ENCODE data around the gene SNX2.

Gene SNX2

DNA sequence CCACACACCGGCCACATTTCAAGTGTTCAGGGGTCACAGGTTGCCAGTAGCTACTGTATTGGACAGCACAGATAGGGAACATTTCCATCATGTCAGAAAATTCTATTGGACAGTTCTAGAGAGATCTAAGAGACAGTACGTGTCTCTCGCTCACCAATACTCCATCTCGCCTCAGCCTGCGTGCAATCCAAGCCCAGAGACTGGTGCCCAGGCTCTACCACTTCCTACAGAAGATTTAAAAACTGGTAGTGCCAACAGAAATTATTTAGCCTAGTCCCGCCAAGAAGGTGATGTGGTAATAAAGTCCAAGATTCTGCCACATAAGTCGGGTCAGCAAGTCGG, 390 bp upstream of the SNX2 start:
- DNase-seq, result no peak

DNA sequence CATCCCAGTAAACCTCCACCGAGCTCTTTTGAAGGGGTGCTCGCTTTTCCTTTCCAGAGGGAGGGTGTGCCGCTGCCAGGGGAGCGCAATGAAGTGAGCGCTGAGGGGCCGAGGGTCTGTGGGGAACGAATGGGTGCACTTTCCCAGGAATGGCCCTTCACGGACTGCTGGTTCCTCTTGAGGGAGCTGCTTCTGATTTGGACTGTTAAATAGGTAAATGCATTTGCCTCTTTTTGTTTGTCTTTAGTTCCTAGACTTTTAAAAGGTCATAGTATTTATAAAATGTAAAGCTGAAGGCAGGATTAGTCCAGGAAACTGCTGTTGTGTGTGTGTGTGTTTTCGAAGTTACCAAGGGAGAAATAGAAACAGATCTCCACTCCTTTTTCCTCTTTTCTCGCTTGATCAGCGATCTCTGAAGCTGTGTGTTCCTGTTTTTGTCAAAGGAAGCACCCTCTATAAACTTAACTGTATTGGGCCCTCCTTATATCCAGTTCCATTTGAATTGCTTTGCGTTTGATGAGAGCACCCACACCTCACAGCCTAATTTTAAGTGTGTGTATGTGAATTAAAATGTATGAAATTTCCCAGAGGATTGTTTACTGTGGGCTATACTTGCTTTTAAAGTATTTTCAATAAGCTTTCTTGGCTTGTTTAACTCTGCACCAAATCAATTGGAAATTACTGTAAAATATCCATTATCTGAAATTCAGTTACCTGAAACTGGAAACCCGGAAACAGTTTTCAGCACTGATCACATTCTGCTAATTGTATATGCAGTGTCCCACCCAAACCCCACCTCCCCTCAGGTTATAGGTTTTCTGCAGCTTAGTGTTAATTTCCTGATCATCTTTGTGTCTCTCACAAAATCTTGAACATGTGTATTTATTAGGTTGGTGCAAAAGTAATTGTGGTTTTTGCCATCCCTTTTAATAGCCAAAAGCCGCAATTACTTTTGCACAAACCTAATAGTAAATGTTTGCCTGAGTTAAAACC, 966 bp downstream of the SNX2 start:
- peak; percentile 81 for DNase-seq

GRCh38 chr5:122778157-122778556, 3.3 kb downstream of the SNX2 start:
- DNase-seq, result no peak

DNA sequence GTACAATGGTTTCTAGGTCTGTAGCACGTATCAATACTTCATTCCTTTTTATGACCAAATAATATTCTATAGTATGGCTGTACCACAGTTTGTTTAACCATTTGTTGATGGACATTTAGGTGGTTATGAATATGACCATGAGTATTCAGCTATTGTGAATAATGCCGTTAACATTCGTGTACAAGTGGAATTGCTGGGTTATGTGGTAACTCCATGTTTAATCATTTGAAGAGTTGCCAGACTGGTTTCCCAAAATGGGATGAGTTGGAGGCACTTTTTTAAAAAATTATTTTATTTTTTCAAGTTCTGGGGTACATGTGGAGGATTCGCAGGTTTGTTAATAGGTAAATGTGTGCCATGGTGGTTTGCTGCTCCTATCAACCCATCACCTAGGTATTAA, 4.6 kb downstream of the SNX2 start:
- DNase-seq, result no peak

- DNase-seq, result no peak
Measured at GRCh38 chr5:122780296-122780695, 5.4 kb downstream of the SNX2 start.

- no peak for DNase-seq
Measured at GRCh38 chr5:122781465-122781864, 6.6 kb downstream of the SNX2 start.

DNA sequence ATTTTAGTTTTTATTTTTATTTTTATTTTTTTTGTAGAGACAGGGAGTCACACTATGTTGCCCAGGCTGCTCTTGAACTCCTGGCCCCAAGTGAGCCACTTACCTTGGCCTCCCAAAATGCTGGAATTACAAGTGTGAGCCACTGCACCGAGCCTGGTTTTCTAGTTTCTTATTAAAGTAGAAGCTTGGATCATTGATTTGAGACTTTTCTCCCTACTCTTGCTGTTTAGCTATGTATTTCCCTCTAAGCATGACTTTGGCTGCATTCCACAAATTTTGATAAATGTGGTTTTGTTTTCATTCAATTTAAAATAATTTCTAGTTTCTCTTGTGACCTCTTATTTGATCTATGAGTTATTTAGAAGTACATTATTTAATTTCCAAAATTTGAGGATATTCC, 10.4 kb downstream of the SNX2 start:
- no peak for DNase-seq

- no peak for DNase-seq
Measured at GRCh38 chr5:122788371-122788770, 13.5 kb downstream of the SNX2 start.

DNA sequence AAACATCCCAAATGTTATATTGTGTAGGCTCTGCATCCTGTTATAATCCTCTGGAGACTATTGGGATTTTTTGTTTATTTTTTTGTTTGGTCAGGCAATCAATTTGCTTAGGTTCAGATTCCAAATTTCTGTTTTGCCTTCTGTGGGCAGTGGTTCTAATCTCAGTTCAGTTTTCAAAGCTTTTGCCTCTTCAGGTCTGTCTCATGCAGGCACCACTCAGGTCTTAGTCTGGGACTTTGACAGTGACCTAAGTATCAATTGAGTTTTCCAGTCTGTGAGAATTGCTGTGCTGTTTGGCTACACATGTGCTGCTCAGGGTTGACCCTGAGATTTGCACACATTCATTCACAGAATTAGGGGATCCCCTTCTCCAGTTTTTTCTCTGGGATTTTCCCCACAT, 14.1 kb downstream of the SNX2 start:
- no peak for DNase-seq

- DNase-seq, result no peak
Measured at GRCh38 chr5:122789461-122790171, 14.7 kb downstream of the SNX2 start.

- DNase-seq, result no peak
Measured at GRCh38 chr5:122790354-122791103, 15.6 kb downstream of the SNX2 start.

GRCh38 chr5:122805481-122805880, 30.6 kb downstream of the SNX2 start:
- DNase-seq, result no peak

GRCh38 chr5:122810405-122810804, 35.5 kb downstream of the SNX2 start:
- no peak for DNase-seq

DNA sequence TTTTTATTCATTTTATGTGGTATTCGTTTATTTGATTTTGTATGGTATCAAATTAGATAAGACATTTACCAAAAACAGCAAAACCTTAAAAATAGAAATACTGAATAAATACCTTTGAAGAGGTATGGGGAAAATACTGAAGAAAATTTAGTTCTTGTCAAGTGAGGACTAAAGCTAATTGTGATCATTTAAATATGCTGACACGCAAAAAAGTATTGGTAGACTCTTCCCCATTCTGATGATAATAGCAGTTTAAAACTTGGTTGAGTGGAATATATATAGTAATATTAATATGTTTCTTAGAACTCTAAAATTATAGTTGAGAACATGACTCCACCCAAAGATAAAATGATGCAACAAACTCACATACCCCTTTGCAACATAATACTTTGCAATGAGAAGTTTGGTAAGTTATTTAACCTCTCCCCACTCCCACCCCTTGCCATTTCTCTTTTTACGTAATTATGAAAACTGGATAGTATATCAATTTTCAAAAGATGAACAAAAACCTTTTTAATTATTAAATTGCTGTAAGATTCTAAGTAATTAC, 40.4 kb downstream of the SNX2 start:
- no peak for DNase-seq

GRCh38 chr5:122816756-122817155, 41.9 kb downstream of the SNX2 start:
- DNase-seq, result peak; percentile 72

- no peak for DNase-seq
Measured at GRCh38 chr5:122831984-122832383, 57.1 kb downstream of the SNX2 start.

- DNase-seq, result no peak
Measured at GRCh38 chr5:122835681-122836080, 60.8 kb downstream of the SNX2 start.

- no peak for DNase-seq
Measured at GRCh38 chr5:122836947-122837346, 62.1 kb downstream of the SNX2 start.

DNA sequence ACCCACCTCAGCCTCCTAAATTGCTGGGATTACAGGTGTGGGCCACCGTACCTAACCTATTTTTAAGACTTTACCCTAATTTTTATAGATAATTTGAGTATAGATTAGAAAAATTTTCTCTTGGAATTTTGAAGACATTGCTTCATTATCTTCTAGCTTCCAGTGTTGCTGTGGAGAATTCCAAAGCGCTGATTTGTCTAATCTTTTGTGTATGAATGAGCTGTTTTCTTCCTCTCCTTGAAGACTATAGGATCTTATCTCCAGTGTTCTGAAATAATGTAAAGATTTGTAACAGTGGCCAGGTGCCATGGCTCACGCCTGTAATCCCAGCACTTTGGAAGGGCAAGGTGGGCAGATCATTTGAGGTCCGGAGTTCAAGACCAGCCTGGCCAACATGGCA, 64.9 kb downstream of the SNX2 start:
- DNase-seq, result no peak

DNA sequence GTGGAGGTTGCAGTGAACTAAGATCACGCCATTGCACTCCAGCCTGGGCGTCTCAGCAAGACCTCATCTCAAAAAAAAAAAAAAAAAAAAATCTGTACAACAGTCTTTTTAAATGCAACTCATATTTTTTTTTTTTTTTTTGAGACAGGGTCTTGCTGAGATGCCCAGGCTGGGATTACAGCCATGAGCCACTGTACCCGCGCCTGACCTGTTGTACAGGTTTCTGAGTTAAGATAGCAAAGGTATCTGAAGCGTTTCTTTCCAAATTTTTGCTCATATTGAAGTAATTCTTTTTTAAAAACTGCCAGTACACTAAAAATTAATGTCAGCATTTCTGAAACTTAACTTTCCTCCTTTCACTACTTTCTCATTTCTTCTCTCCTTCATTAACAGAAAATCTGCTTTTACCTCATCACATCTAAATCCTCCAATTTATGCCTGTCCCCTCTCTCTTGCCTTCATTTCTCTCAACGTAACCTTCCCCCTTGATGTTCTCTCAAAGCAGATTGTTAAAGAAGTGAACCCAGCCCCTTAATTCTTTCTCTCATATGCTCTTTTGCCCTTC, 67.2 kb downstream of the SNX2 start:
- no peak for DNase-seq

GRCh38 chr5:122844136-122844909, 69.4 kb downstream of the SNX2 start:
- DNase-seq, result no peak

DNA sequence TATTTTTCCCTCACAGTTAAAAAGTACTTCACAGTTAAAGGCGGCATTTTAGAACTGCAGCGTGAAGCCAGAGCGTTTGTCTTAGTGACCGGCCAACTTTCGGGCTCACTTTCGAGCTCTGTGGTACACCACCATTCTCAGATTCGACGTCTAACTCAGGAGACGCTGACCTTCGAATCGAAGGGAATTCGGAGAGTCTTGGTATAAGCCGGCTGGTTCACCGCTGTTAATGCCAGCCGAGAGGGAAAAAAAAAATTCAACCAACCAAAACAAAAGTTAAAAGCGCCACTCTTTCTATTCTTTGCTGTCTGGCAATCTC, 70.0 kb downstream of the SNX2 start:
- DNase-seq, result no peak

All from eye (tissue), 1 donor.